Esophagus (tissue), 2 donors: ENCODE measurements around the gene KPNA6. TPM values are rescaled to one million over a fixed set of nuclear protein-coding genes. Genes with fewer than 3 reads are reported as not detected.

Experiments
- H3K27ac ChIP-seq, 2 donors: one replicate each; pipeline ENCODE4 v1.5.1; 2013; ENCODE audit warnings: low read depth in 2 of 2, mild to moderate bottlenecking in 2 of 2, inconsistent platforms in 1 of 2, low read length in 1 of 2, moderate library complexity in 1 of 2
- H3K27me3 ChIP-seq, 2 donors: one replicate each; pipeline ENCODE4 v1.6.1; 2013; ENCODE audit warnings: low read length in 2 of 2, control low read depth in 1 of 2, mild to moderate bottlenecking in 1 of 2; ENCODE audit not compliant: insufficient read depth in 2 of 2, control insufficient read depth in 1 of 2
- H3K36me3 ChIP-seq, 2 donors: one replicate each; pipeline ENCODE4 v1.6.1; 2013; ENCODE audit warnings: low read length in 1 of 2; ENCODE audit not compliant: control insufficient read depth in 2 of 2, insufficient read depth in 2 of 2
- H3K4me1 ChIP-seq, 2 donors: one replicate each; pipeline ENCODE4 v1.6.1; 2013; ENCODE audit warnings: low read length in 1 of 2; ENCODE audit not compliant: control insufficient read depth in 2 of 2, insufficient read depth in 2 of 2
- H3K4me3 ChIP-seq, 2 donors: one replicate each; pipeline ENCODE4 v1.5.1; 2013; ENCODE audit warnings: low read length in 2 of 2, mild to moderate bottlenecking in 2 of 2, low read depth in 1 of 2, moderate library complexity in 1 of 2
- H3K9me3 ChIP-seq, 2 donors: one replicate each; pipeline ENCODE4 v1.6.1; 2013; ENCODE audit warnings: mild to moderate bottlenecking in 2 of 2, low read depth in 1 of 2, low read length in 1 of 2, moderate library complexity in 1 of 2; ENCODE audit not compliant: control insufficient read depth in 2 of 2, insufficient read depth in 1 of 2
- WGBS, 2 donors: extraction: QIAGEN DNeasy Blood & Tissue Kit; methylation state at CpG; one replicate each; pipeline ENCODE4 v1.1.7; 2013; 5-methylcytosine and 5-hydroxymethylcytosine counted together
- polyA plus RNA-seq, 2 donors: library from polyadenylated mRNA; stranded (reverse); fragments of 200-250 nt; gene quantifications; one replicate each; pipeline ENCODE4 v1.2.3, GENCODE V29; 2013
- donor health status: healthy with polysubstance abuse.
- donor health status: Bipolar disorder and iron deficiency.

Gene KPNA6
- polyA plus RNA-seq, 2 donors, result 6.9 to 9.9 TPM

DNA sequence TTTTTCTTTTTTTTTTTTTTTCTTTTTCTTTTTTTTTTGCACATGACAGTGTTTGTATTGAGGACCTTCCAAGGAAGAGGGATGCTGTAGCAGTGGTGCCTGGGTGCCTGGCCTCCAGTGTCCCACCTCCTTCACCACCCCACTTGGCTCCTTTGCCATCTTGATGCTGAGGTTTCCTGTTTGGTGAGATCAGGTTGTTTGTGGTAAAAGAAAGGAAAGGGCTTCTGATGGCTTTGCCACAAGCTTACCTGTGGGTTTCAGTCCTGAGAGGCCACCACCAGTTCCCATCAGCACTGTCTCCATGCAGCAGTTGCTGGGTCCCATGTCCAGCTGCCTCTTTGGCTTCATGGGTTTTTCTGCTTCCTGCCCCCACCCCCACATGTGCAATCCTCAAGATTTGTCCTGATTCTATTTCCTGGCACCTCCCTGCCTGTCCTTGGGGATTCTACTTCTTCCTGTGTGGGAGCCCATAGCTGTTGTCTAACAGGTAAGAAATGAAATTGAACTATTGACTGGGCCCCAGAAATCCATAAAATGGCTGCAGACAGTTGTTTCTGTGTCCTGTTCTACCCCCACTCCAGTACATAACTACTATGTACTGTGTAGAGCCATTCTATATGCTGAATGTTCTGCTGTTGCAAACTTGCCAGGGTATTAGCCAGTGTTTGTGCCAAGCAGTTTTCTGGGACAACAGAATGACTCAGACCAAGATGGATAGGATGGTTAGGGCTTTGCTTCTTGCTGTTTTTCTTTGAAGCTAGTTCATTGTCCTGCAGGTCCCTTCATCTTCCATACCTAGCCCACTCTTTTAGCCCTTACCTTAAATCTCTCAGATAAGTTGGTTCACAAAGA lies 88.3 kb downstream of the KPNA6 start:
- peaks cover 5 to 10% of the 10 kb centered on the region in 2 donors for H3K4me1 ChIP-seq
- H3K4me3 ChIP-seq, result no peak overlapping the region
- peaks cover 29 to 54% of the 10 kb centered on the region in 2 donors for H3K36me3 ChIP-seq
- no peak overlapping the region for H3K27ac ChIP-seq
- H3K27me3 ChIP-seq, result no peaks in the 10 kb centered on the region
- no peaks in the 10 kb centered on the region for H3K9me3 ChIP-seq

GRCh38 chr1:32197074-32197473 lies 89.2 kb downstream of the KPNA6 start:
- Histone ChIP-seq H3K4me1 (peaks cover 10 to 11% of the 10 kb centered on the region in 2 donors), H3K36me3 (peaks cover 24 to 46% of the 10 kb centered on the region in 2 donors), H3K4me3 (no peak overlapping the region), H3K9me3 (no peaks in the 10 kb centered on the region), H3K27me3 (no peaks in the 10 kb centered on the region), H3K27ac (no peak overlapping the region)
- WGBS, 2 donors, result 96 to 100% methylated on average over 1 of the region's 1 CpG

DNA sequence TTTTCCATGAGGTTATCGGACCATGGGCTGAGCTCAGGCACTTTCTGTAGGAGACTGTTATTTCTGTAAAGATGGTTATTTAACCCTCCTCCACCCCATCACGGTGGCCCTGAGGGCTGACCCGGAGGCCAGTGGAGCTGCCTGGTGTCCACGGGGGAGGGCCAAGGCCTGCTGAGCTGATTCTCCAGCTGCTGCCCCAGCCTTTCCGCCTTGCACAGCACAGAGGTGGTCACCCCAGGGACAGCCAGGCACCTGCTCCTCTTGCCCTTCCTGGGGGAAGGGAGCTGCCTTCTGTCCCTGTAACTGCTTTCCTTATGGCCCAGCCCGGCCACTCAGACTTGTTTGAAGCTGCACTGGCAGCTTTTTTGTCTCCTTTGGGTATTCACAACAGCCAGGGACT lies 90.0 kb downstream of the KPNA6 start:
- H3K36me3 ChIP-seq, result peaks cover 18 to 39% of the 10 kb centered on the region in 2 donors
- no peaks in the 10 kb centered on the region for H3K9me3 ChIP-seq
- H3K4me1 ChIP-seq, result peaks cover 10 to 11% of the 10 kb centered on the region in 2 donors
- 72 to 75% methylated on average over 6 of the region's 6 CpGs for WGBS, 2 donors
- H3K27me3 ChIP-seq, result no peaks in the 10 kb centered on the region
- H3K27ac ChIP-seq, result no peak overlapping the region
- no peak overlapping the region for H3K4me3 ChIP-seq

DNA sequence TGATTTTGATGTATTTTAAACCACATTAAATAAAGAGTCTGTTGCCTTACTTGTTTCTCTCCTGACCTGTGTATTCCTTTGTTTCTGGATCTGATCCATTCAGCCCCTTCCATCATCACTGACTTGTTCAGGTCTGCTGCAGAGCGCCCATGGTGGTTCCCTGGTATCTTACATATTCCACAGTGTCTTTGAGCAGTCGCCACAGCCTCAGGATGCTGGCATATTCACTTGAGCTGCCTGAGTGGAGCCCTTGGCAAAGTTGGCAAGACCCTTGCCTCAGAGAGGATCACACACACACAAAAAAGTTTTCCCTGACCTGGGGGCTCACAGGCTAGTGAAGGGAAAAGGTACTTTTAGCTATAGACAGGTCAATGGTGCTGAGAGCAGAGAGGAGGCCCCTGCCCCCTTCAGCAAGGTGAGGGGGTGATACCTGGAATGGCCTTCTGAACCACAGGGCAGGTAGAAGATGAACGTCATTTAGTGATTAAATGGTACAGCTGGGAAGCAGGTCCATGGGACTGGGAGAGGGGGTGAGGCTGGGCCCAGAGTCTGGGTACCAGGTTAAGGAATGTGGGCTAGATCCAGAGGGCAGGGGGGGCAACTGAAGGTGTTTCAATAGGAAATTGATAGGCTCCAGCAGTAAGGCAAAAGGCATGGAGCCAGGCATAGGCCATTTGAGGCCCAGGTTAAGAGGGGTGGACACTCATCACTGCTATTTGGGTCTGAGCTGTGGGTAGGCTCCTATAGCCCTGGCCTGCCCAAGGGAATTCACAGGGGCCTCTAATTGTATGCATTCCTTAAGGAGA lies 90.6 kb downstream of the KPNA6 start:
- WGBS, 2 donors, result 71 to 74% methylated on average over 3 of the region's 3 CpGs
- H3K36me3 ChIP-seq, result peaks cover 18 to 35% of the 10 kb centered on the region in 2 donors
- H3K4me1 ChIP-seq, result peaks cover 10 to 11% of the 10 kb centered on the region in 2 donors
- H3K9me3 ChIP-seq, result no peaks in the 10 kb centered on the region
- H3K4me3 ChIP-seq, result no peak overlapping the region
- no peak overlapping the region for H3K27ac ChIP-seq
- H3K27me3 ChIP-seq, result no peaks in the 10 kb centered on the region

DNA sequence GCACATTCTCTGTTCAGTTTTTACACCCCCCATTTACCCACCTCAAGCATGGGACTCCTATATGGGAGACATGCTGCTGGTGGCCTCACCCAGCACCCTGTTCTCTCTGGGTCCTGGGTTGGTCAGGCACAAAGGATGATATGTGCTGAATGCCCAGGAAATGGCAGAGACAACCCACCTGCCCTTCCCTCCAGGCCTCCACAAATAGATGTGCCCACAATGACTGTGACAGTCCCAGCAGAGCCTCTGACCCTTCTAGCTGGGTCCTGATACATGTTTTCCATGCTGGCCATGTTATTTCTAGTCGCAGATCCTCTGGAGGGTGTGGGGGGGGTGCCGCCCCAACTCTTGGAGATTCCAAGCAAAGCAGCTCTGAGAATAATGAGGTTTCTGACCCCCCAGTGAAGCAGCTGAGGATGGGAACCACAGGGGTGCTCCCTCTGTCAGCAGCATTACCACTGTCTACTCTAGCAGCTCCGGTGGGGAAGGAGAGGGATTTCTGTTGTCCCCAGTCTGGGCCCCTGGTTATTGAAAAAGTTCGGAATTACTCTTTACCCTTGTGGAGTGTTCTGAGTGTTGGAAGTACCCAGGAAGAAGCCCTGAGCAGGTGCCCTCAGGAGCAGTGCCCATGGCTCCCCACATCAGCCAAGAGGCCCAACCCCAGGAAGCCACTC lies 91.3 kb downstream of the KPNA6 start:
- 54 to 71% methylated on average over 4 of the region's 4 CpGs for WGBS, 2 donors
- peaks cover 10 to 11% of the 10 kb centered on the region in 2 donors for H3K4me1 ChIP-seq
- no peaks in the 10 kb centered on the region for H3K27me3 ChIP-seq
- H3K36me3 ChIP-seq, result peaks cover 13 to 27% of the 10 kb centered on the region in 2 donors
- no peak overlapping the region for H3K4me3 ChIP-seq
- H3K9me3 ChIP-seq, result no peaks in the 10 kb centered on the region
- H3K27ac ChIP-seq, result no peak overlapping the region

GRCh38 chr1:32199717-32200072 lies 91.8 kb downstream of the KPNA6 start:
- WGBS, 2 donors, result 27 to 33% methylated on average over 6 of the region's 6 CpGs
- H3K4me3 ChIP-seq, result peak overlapping the region in 1 of 2 donors; percentile 58
- peak overlapping the region in 1 of 2 donors; percentile 68 for H3K27ac ChIP-seq
- peaks cover 10 to 11% of the 10 kb centered on the region in 2 donors for H3K4me1 ChIP-seq
- H3K27me3 ChIP-seq, result no peaks in the 10 kb centered on the region
- no peaks in the 10 kb centered on the region for H3K9me3 ChIP-seq
- peaks cover 8 to 23% of the 10 kb centered on the region in 2 donors for H3K36me3 ChIP-seq

GRCh38 chr1:32200226-32201010 lies 92.6 kb downstream of the KPNA6 start, which contains the start of gene CCDC28B:
TSS of gene CCDC28B (plus strand) at chr1:32200595. CDS start at chr1:32201936, 1,341 bp downstream.
- Histone ChIP-seq H3K36me3 (peaks cover 1 to 16% of the 10 kb centered on the region in 2 donors), H3K4me1 (peaks cover 11 to 13% of the 10 kb centered on the region in 2 donors), H3K27me3 (no peaks in the 10 kb centered on the region), H3K27ac (peak within 1 kb of the TSS; percentile 68 to 71), H3K9me3 (no peaks in the 10 kb centered on the region), H3K4me3 (peak within 1 kb of the TSS; percentile 58 to 63)
- 0 to 1% methylated on average over 34 of the region's 34 CpGs for WGBS, 2 donors

- H3K27ac ChIP-seq, result peak overlapping the region; percentile 68 to 71
- H3K36me3 ChIP-seq, result peaks cover 0 to 10% of the 10 kb centered on the region in 2 donors
- WGBS, 2 donors, result 2% methylated on average over 25 to 26 of the region's 26 CpGs
- peak overlapping the region; percentile 58 to 63 for H3K4me3 ChIP-seq
- peaks cover 14 to 20% of the 10 kb centered on the region in 2 donors for H3K4me1 ChIP-seq
- no peaks in the 10 kb centered on the region for H3K9me3 ChIP-seq
- no peaks in the 10 kb centered on the region for H3K27me3 ChIP-seq
Measured at GRCh38 chr1:32201011-32201855, 93.4 kb downstream of the KPNA6 start.
